ENCODE measurements around the gene KCNG4. TPM values are rescaled to one million over a fixed set of nuclear protein-coding genes. Genes with fewer than 3 reads are reported as not detected.

KCNG4 gene
- total and polyA plus RNA-seq, 10 of the 15 experiments (the other 5 are each of a cell fraction or from before 2014, with no cell fraction given): not detected

GRCh38 chr16:84255050-84255810 lies 15.4 kb upstream of the KCNG4 start:
- RAD21 ChIA-PET (ENCODE audit: unreplicated experiment): no interaction called here
- ATAC-seq (no peak), DNase-seq (ENCODE audit: low read depth, low spot score) (no peak), FAIRE-seq (no peak)
- Histone ChIP-seq H3K9me3 (replicated peaks; ENCODE audit: control insufficient read depth, insufficient read depth, low read length) (no peaks in the 10 kb centered on the region), H3K27ac (ENCODE audit: control insufficient read depth, insufficient read depth) (no peak overlapping the region), H3K79me2 (ENCODE audit: control insufficient read depth, insufficient read depth, low read length) (no peaks in the 10 kb centered on the region), H3K27me3 (replicated peaks in 1 of 2; ENCODE audit: control insufficient read depth in 2 of 2, insufficient read depth in 2 of 2, low read length in 1 of 2) (peaks cover 0 to 1% of the 10 kb centered on the region in 2 experiments; a peak in 2 of 4 replicates), H3K4me3 (no peak overlapping the region), H3K4me1 (ENCODE audit: control insufficient read depth, insufficient read depth, low read length) (no peaks in the 10 kb centered on the region), H3K36me3 (ENCODE audit: control insufficient read depth in 2 of 2, insufficient read depth in 2 of 2, low read length in 1 of 2) (no peaks in the 10 kb centered on the region), H3K9ac (ENCODE audit: control insufficient read depth, insufficient read depth, low read length) (no peak overlapping the region), H4K20me1 (ENCODE audit: control insufficient read depth, insufficient read depth) (no peaks in the 10 kb centered on the region), H3K4me2 (ENCODE audit: control insufficient read depth, insufficient read depth) (no peak overlapping the region), H2AFZ (ENCODE audit: control insufficient read depth, low read depth, low read length) (no peak overlapping the region)
- BruUV-seq (replicated peaks): no TSS peak
- SMC1A ChIA-PET (ENCODE audit: uncharacterized antibody, unreplicated experiment): no interaction called here
- TF ChIP-seq HCFC1 (IDR thresholded peaks at IDR 0.05; ENCODE audit: low read length) (no peak), PAX8 (IDR thresholded peaks at IDR 0.05) (no peak), NR2C2 (IDR thresholded peaks at IDR 0.05; ENCODE audit: borderline replicate concordance, control insufficient read depth, insufficient read length, low read depth) (no peak), NBN (IDR thresholded peaks at IDR 0.05) (no peak), TAF1 (IDR thresholded peaks at IDR 0.05; ENCODE audit: borderline replicate concordance, low read depth, low read length) (no peak), CUX1 (IDR thresholded peaks at IDR 0.05; ENCODE audit: insufficient replicate concordance, low read depth, low read length) (no peak), ZNF622 (IDR thresholded peaks at IDR 0.05) (no peak), EZH2 (IDR thresholded peaks at IDR 0.05; ENCODE audit: borderline replicate concordance, control insufficient read depth, low read depth, low read length) (no peak), ZBTB11 (CRISPR knock-in tag; IDR thresholded peaks at IDR 0.05) (no peak), ZNF207 (IDR thresholded peaks at IDR 0.05; ENCODE audit: borderline replicate concordance) (no peak), SPI1 (IDR thresholded peaks at IDR 0.05; ENCODE audit: borderline replicate concordance, insufficient read depth, low read depth, low read length) (no peak), NR2F1 (conservative IDR thresholded peaks at IDR 0.05) (no peak), YBX1 (IDR thresholded peaks at IDR 0.05) (no peak), SP1 (IDR thresholded peaks at IDR 0.05; ENCODE audit: low read depth, low read length) (no peak), SMAD5 (IDR thresholded peaks at IDR 0.05; ENCODE audit: low read depth) (no peak), BACH1 (IDR thresholded peaks at IDR 0.05; ENCODE audit: borderline replicate concordance) (no peak)
- WGBS (ENCODE audit: insufficient coverage, insufficient replicate concordance, low lambda C conversion rate, missing lambda C conversion rate): 24% methylated on average over 4 of the region's 4 CpGs
- CTCF ChIA-PET: no interaction called here
- intact Hi-C loops (cut with micrococcal nuclease; ENCODE audit: unreplicated experiment): no loop called here
- in situ Hi-C loops (cut with MboI): no loop called here
- POLR2A ChIA-PET: no interaction called here

All from GM12878 (cell line).